PC-3 (cell line): ENCODE results near the gene SERPINB5. TPM values are rescaled to one million over a fixed set of nuclear protein-coding genes. Genes with fewer than 3 reads are reported as not detected.

Experiments used
- ATAC-seq: fragments of 200-7000 bp; cut with Tn5 transposase; 2 replicates; pipeline ENCODE4 v1.9.1; 2020; ENCODE audit warnings: mild to moderate bottlenecking, moderate library complexity
- BruUV-seq: library from RNA; stranded (reverse); fragments of 400-500 nt; replicated peaks from 2 replicates; lab custom pipeline; 2021; lab: Mats Ljungman, UMichigan
- CTCF ChIA-PET: fragments of 300-600 bp; sonication (Branson Sonifier 250); formaldehyde crosslinking; loops from one replicate; lab custom pipeline; 2022; ENCODE audit warnings: antibody characterized with exemption; lab: Charles Lee
- POLR2A ChIA-PET: fragments of 300-600 bp; sonication (Branson Sonifier 250); formaldehyde crosslinking; loops from one replicate; lab custom pipeline; 2022; ENCODE audit warnings: antibody characterized with exemption; ENCODE audit not compliant: unreplicated experiment; lab: Charles Lee
- DNase-seq: peaks from one replicate; pipeline ENCODE4 v3.0.0-alpha.2; 2015
- H2AFZ ChIP-seq: fragments of 300-600 bp; sonication (generic); 2 replicates; pipeline ENCODE4 v1.6.0; 2016; ENCODE audit warnings: antibody characterized with exemption, low read length
- H3F3A ChIP-seq: fragments of 300-600 bp; sonication (generic); one replicate; pipeline ENCODE4 v1.6.0; 2017; ENCODE audit warnings: antibody characterized with exemption, low read length, control low read depth, mild to moderate bottlenecking; ENCODE audit not compliant: unreplicated experiment
- H3K27ac ChIP-seq: fragments of 300-600 bp; sonication (generic); 2 replicates; pipeline ENCODE4 v1.5.1; 2016; ENCODE audit warnings: mild to moderate bottlenecking, low read length
- H3K27me3 ChIP-seq: fragments of 300-600 bp; sonication (generic); 2 replicates; pipeline ENCODE4 v1.6.1; 2016; ENCODE audit warnings: low read length, mixed read lengths
- H3K36me3 ChIP-seq: fragments of 300-600 bp; sonication (generic); 2 replicates; pipeline ENCODE4 v1.6.1; 2016; ENCODE audit warnings: low read depth, mixed run types, low read length, mixed read lengths
- H3K4me1 ChIP-seq: fragments of 300-600 bp; sonication (generic); 2 replicates; pipeline ENCODE4 v1.5.1; 2016; ENCODE audit warnings: low read length; ENCODE audit not compliant: insufficient read depth
- H3K4me2 ChIP-seq: fragments of 300-600 bp; sonication (generic); 2 replicates; pipeline ENCODE4 v1.6.0; 2016; ENCODE audit warnings: low read length
- H3K4me3 ChIP-seq: fragments of 300-600 bp; sonication (generic); 2 replicates; pipeline ENCODE4 v1.5.1; 2016; ENCODE audit warnings: mild to moderate bottlenecking, low read length, mixed read lengths
- H3K79me2 ChIP-seq: fragments of 300-600 bp; sonication (generic); 2 replicates; pipeline ENCODE4 v1.6.1; 2017; ENCODE audit warnings: low read length, mixed read lengths
- H3K9ac ChIP-seq: fragments of 300-600 bp; sonication (generic); 2 replicates; pipeline ENCODE4 v1.6.0; 2016; ENCODE audit warnings: mild to moderate bottlenecking, low read length
- H3K9me2 ChIP-seq: fragments of 300-600 bp; sonication (generic); replicated peaks from 2 replicates; pipeline ENCODE4 v1.6.1; 2016; ENCODE audit warnings: mixed run types, low read length, mixed read lengths
- H3K9me3 ChIP-seq: fragments of 300-600 bp; sonication (generic); 2 replicates; pipeline ENCODE4 v1.6.1; 2016; ENCODE audit warnings: low read length, mixed read lengths
- H4K20me1 ChIP-seq: fragments of 300-600 bp; sonication (generic); 2 replicates; pipeline ENCODE4 v1.6.1; 2016; ENCODE audit warnings: low read length, mixed read lengths
- EZH2 ChIP-seq: fragments of 300-600 bp; sonication (generic); IDR thresholded peaks from one replicate; pipeline ENCODE4 v1.6.1; 2017; ENCODE audit warnings: antibody characterized with exemption, mild to moderate bottlenecking, low read length; ENCODE audit not compliant: unreplicated experiment
- EZH2phosphoT487 ChIP-seq: fragments of 300-600 bp; sonication (generic); IDR thresholded peaks from 2 replicates; pipeline ENCODE4 v1.6.1; 2018; ENCODE audit warnings: mild to moderate bottlenecking, antibody characterized with exemption, low read length, borderline replicate concordance
- intact Hi-C: fragments of 100-400 bp; cut with micrococcal nuclease; formaldehyde crosslinking; loops from 2 replicates; pipeline ENCODE4 v1.9.0; 2023
- total RNA-seq: library from RNA; depleted of rRNA; stranded (reverse); fragments of >200 nt; gene quantifications from 2 replicates; pipeline ENCODE4 v1.2.3, GENCODE V29; 2014
- TF ChIP-seq, protein P1 (sequence below): fragments of 300-600 bp; sonication (generic); conservative IDR thresholded peaks from 2 replicates; pipeline ENCODE4 v1.5.1; 2017; ENCODE audit warnings: antibody characterized with exemption, low read depth, mild to moderate bottlenecking, low read length

Gene SERPINB5
- total RNA-seq, 1 experiment from 2014 or later: 104 TPM

DNA sequence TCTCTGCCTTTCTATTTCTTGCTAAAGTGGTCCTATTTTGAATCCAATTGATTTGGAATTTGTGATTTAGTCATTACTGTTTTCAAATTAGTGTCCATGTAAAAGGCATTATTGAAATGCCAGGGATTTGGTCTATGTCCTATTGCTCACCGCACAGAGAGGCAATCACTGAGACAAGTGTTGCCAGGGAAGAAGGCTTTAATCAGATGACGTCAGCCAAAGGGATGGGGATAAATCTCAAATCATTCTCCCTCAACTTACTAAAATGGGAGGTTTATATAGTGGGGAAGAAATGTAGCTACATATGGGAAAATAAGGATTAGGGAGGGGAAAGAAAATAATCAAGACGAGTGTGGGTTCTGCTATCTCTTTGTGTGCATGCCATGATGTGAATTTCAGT, 75.0 kb downstream of the SERPINB5 start:
- Histone ChIP-seq H3K9ac (no peak overlapping the region), H3K79me2 (no peaks in the 10 kb centered on the region), H3K27ac (no peak overlapping the region), H4K20me1 (no peaks in the 10 kb centered on the region), H3K36me3 (no peaks in the 10 kb centered on the region), H3K9me2 (0 out of 2 replicates have a peak, but pooled peaks cover 5% of the 10 kb centered on the region), H3K4me2 (no peak overlapping the region), H3F3A (no peaks in the 10 kb centered on the region), H3K4me1 (peaks cover 12% of the 10 kb centered on the region; the same call in 1 of the 2 replicates), H3K27me3 (no peaks in the 10 kb centered on the region), H3K4me3 (no peak overlapping the region), H2AFZ (no peak overlapping the region), H3K9me3 (no peaks in the 10 kb centered on the region)
- no TSS peak for BruUV-seq
- POLR2A ChIA-PET: no interaction called here
- intact Hi-C loops: no loop called here
- DNase-seq: no peak
- ATAC-seq: no peak
- TF ChIP-seq, protein P1, sequence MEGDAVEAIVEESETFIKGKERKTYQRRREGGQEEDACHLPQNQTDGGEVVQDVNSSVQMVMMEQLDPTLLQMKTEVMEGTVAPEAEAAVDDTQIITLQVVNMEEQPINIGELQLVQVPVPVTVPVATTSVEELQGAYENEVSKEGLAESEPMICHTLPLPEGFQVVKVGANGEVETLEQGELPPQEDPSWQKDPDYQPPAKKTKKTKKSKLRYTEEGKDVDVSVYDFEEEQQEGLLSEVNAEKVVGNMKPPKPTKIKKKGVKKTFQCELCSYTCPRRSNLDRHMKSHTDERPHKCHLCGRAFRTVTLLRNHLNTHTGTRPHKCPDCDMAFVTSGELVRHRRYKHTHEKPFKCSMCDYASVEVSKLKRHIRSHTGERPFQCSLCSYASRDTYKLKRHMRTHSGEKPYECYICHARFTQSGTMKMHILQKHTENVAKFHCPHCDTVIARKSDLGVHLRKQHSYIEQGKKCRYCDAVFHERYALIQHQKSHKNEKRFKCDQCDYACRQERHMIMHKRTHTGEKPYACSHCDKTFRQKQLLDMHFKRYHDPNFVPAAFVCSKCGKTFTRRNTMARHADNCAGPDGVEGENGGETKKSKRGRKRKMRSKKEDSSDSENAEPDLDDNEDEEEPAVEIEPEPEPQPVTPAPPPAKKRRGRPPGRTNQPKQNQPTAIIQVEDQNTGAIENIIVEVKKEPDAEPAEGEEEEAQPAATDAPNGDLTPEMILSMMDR: no peak
- no peak for TF ChIP-seq EZH2phosphoT487
- no peak for TF ChIP-seq EZH2
- CTCF ChIA-PET: no interaction called here

DNA sequence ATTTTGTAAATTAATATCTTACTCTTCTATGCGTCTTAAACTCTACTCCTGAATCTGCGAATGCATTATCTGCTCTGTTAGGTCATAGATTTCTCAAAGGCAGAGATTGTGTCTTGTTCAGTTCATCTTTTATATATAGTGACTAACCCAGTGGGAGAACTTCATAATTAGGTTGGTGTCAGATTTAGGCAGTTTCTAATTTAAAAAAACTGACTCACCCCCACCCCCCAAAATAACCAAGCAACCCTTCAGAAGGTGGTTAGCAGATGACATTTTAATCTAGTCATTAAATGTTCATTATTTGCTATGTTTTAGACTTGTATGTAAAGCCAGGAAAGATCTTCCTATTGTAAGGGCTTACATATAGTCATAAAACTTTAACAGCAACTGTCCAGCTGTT, 75.8 kb downstream of the SERPINB5 start:
- Histone ChIP-seq H3K4me2 (no peak overlapping the region), H3K9ac (no peak overlapping the region), H3K27me3 (no peaks in the 10 kb centered on the region), H3K79me2 (no peaks in the 10 kb centered on the region), H3K27ac (no peak overlapping the region), H4K20me1 (no peaks in the 10 kb centered on the region), H3K9me2 (0 out of 2 replicates have a peak, but pooled peaks cover 5% of the 10 kb centered on the region), H3K4me3 (no peak overlapping the region), H3K4me1 (peaks cover 12% of the 10 kb centered on the region; the same call in 1 of the 2 replicates), H3F3A (no peaks in the 10 kb centered on the region), H3K9me3 (no peaks in the 10 kb centered on the region), H2AFZ (no peak overlapping the region), H3K36me3 (no peaks in the 10 kb centered on the region)
- ChIA-PET POLR2A (interaction anchor here (0.6 kb wide), 1 partner anchor 80 kb away, joined by 5 read pairs; no protein-coding TSS in a partner anchor), CTCF (no interaction called here)
- intact Hi-C loops: no loop called here
- DNase-seq (no peak), ATAC-seq (no peak)
- TF ChIP-seq EZH2phosphoT487 (no peak), EZH2 (no peak)
- TF ChIP-seq, protein P1: no peak
- no TSS peak for BruUV-seq

DNA sequence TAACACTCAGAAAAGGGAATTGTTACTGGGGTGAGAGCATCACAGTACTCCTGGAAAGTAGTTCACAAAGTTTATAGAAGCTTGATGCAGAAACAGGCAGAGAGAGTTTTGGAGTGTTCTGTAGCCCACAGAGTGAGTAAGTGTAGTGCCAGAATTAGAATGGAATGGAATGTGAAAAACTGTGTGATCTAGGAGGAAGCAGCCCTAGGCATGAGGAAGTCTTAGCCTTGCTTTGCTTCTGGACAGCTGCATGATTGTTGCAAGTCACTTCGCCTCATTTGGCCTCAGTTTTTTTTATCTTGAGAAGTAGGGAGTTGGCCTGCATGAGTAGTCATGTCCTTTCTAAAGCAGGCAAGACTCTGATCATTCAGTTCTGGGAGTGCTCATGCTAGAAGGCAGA, 76.3 kb downstream of the SERPINB5 start:
- H3K79me2 ChIP-seq: no peaks in the 10 kb centered on the region
- no peaks in the 10 kb centered on the region for H4K20me1 ChIP-seq
- H3F3A ChIP-seq: no peaks in the 10 kb centered on the region
- no peaks in the 10 kb centered on the region for H3K27me3 ChIP-seq
- TF ChIP-seq, protein P1: no peak
- no peak for TF ChIP-seq EZH2phosphoT487
- no peak for TF ChIP-seq EZH2
- H3K36me3 ChIP-seq: no peaks in the 10 kb centered on the region
- no peaks in the 10 kb centered on the region for H3K9me3 ChIP-seq
- ChIA-PET POLR2A (no interaction called here), CTCF (no interaction called here)
- H3K9me2 ChIP-seq: 0 out of 2 replicates have a peak, but pooled peaks cover 5% of the 10 kb centered on the region
- H3K4me2 ChIP-seq: no peak overlapping the region
- ATAC-seq: peak; percentile 56
- DNase-seq: peak; percentile 41
- no peak overlapping the region for H2AFZ ChIP-seq
- no TSS peak for BruUV-seq
- no peak overlapping the region for H3K9ac ChIP-seq
- H3K4me3 ChIP-seq: no peak overlapping the region
- peaks cover 12% of the 10 kb centered on the region; the same call in 1 of the 2 replicates for H3K4me1 ChIP-seq
- no peak overlapping the region for H3K27ac ChIP-seq
- intact Hi-C loops: no loop called here
